ENCODE results near the gene RTP3. TPM values are rescaled to one million over a fixed set of nuclear protein-coding genes. Genes with fewer than 3 reads are reported as not detected.

Gene RTP3
- total and polyA plus RNA-seq, 2 of the 8 experiments (the other 6 are each of a cell fraction or from before 2014, with no cell fraction given), result 0.08 TPM; not detected in 1

GRCh38 chr3:46484911-46485778 is 12.6 kb upstream of the RTP3 start:
- FAIRE-seq, result no peak
- no peak for DNase-seq (ENCODE audit: low read depth in 1 of 2, low spot score in 2 of 2)
- CTCF ChIA-PET (ENCODE audit: partially characterized antibody), result interaction anchor here (1.0 to 5.7 kb wide), 15 partner anchors 12 to 362 kb away, joined by 3 to 82 read pairs (median 4); no protein-coding TSS in a partner anchor
- Histone ChIP-seq H3K27me3 (replicated peaks in 1 of 4; ENCODE audit: control insufficient read depth in 3 of 4, extremely low read depth in 1 of 4, insufficient read depth in 3 of 4, low read length in 3 of 4) (no peaks in the 10 kb centered on the region; a peak in 2 of 7 replicates), H3K4me1 (replicated peaks in 1 of 4; ENCODE audit: control insufficient read depth in 3 of 4, insufficient read depth in 4 of 4, low read length in 3 of 4) (peaks cover 4 to 8% (median 6%) of the 10 kb centered on the region in 4 experiments; a peak in 6 of 7 replicates), H3K23me2 (ENCODE audit: low read depth, low read length) (no peaks in the 10 kb centered on the region), H3K79me1 (ENCODE audit: low read depth, low read length) (no peaks in the 10 kb centered on the region), H4K5ac (ENCODE audit: insufficient read length, low read depth, low read length) (no peak overlapping the region), H3K4ac (replicated peaks; ENCODE audit: insufficient read length, low read depth, low read length) (no peak overlapping the region), H2AK5ac (ENCODE audit: low read depth, low read length) (no peak overlapping the region), H2BK120ac (replicated peaks; ENCODE audit: low read depth, low read length) (no peak overlapping the region), H3K56ac (replicated peaks; ENCODE audit: insufficient read length, low read depth, low read length) (no peak overlapping the region), H3K23ac (ENCODE audit: insufficient read length) (no peak overlapping the region), H2AFZ (ENCODE audit: low read length) (no peak overlapping the region), H4K91ac (replicated peaks; ENCODE audit: insufficient read length, low read length) (no peak overlapping the region), H3K79me2 (ENCODE audit: control insufficient read depth in 1 of 2, insufficient read depth in 2 of 2, low read length in 2 of 2) (no peaks in the 10 kb centered on the region), H4K8ac (ENCODE audit: extremely low read depth, insufficient read depth, low read length) (peak overlapping the region; percentile 52; the same call in 1 of the 2 replicates), H3K9ac (replicated peaks in 1 of 4; ENCODE audit: extremely low read depth in 1 of 4, low read depth in 3 of 4, low read length in 3 of 4) (no peak overlapping the region), H3K36me3 (ENCODE audit: control insufficient read depth in 2 of 4, insufficient read depth in 4 of 4, low read length in 3 of 4) (no peaks in the 10 kb centered on the region), H3K9me3 (ENCODE audit: insufficient read depth in 2 of 2, low read depth in 1 of 2, low read length in 1 of 2) (no peaks in the 10 kb centered on the region), H2BK15ac (ENCODE audit: low read length) (no peak overlapping the region), H3K4me2 (ENCODE audit: insufficient read depth in 1 of 2, low read depth in 2 of 2, low read length in 2 of 2) (no peak overlapping the region), H3K14ac (ENCODE audit: insufficient read length) (no peak overlapping the region), H4K20me1 (replicated peaks in 1 of 2; ENCODE audit: control insufficient read depth in 1 of 2, insufficient read depth in 2 of 2, low read length in 2 of 2) (no peaks in the 10 kb centered on the region), H3K4me3 (ENCODE audit: extremely low read depth in 1 of 4, insufficient read depth in 2 of 4, low read depth in 3 of 4, low read length in 4 of 4) (no peak overlapping the region), H2BK12ac (ENCODE audit: low read depth, low read length) (no peak overlapping the region; the same call in 1 of the 2 replicates), H3K18ac (ENCODE audit: extremely low read depth, low read length) (no peak overlapping the region), H2BK20ac (ENCODE audit: low read length) (0 out of 2 replicates have a peak overlapping the region, but pooled peaks have one; percentile 73), H2BK5ac (ENCODE audit: low read depth, low read length) (no peak overlapping the region), H3K27ac (ENCODE audit: low read depth, low read length) (no peak overlapping the region)
- 75% methylated on average over 10 of the region's 10 CpGs; no CpG with 5 or more reads in 1 of the 2 experiments for WGBS, 2 experiments (ENCODE audit: extremely low coverage in 1 of 2, insufficient coverage in 1 of 2, insufficient read length in 1 of 2, insufficient replicate concordance in 2 of 2, low coverage in 1 of 2, low lambda C conversion rate in 2 of 2, missing lambda C conversion rate in 1 of 2)
- no peak for TF ChIP-seq MAFK (IDR thresholded peaks at IDR 0.05; ENCODE audit: low read depth, low read length)
- peak; percentile 77 for TF ChIP-seq E2F6 (IDR thresholded peaks at IDR 0.05)
- TF ChIP-seq MAX (IDR thresholded peaks at IDR 0.05), result peak; percentile 55
- no peak for TF ChIP-seq CBX8 (IDR thresholded peaks at IDR 0.05; ENCODE audit: borderline replicate concordance, low read depth, low read length)
- no peak for TF ChIP-seq USF2 (IDR thresholded peaks at IDR 0.05; ENCODE audit: low read length)
- POLR2A ChIA-PET (ENCODE audit: partially characterized antibody), result interaction anchor here (1.0 to 1.7 kb wide), 4 partner anchors 64 to 102 kb away, joined by 5 to 6 read pairs (median 6); no protein-coding TSS in a partner anchor
